ENCODE data around the gene QARS1.

QARS1 gene

GRCh38 chr3:49134471-49135265 lies 30.1 kb upstream of the QARS1 start:
- Histone ChIP-seq H3K27ac (peak overlapping the region in 1 of 2 donors; percentile 95), H3K4me3 (peak overlapping the region; percentile 90)
- TF ChIP-seq, protein P1, sequence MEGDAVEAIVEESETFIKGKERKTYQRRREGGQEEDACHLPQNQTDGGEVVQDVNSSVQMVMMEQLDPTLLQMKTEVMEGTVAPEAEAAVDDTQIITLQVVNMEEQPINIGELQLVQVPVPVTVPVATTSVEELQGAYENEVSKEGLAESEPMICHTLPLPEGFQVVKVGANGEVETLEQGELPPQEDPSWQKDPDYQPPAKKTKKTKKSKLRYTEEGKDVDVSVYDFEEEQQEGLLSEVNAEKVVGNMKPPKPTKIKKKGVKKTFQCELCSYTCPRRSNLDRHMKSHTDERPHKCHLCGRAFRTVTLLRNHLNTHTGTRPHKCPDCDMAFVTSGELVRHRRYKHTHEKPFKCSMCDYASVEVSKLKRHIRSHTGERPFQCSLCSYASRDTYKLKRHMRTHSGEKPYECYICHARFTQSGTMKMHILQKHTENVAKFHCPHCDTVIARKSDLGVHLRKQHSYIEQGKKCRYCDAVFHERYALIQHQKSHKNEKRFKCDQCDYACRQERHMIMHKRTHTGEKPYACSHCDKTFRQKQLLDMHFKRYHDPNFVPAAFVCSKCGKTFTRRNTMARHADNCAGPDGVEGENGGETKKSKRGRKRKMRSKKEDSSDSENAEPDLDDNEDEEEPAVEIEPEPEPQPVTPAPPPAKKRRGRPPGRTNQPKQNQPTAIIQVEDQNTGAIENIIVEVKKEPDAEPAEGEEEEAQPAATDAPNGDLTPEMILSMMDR (IDR thresholded peaks at IDR 0.05), result no peak
- peak; percentile 64 for DNase-seq (ENCODE audit: low spot score)

GRCh38 chr3:49133226-49133951 lies 28.8 kb upstream of the QARS1 start:
- Histone ChIP-seq H3K4me3 (peak overlapping the region; percentile 90), H3K27ac (peak overlapping the region; percentile 82 to 95)
- TF ChIP-seq, protein P1 (IDR thresholded peaks at IDR 0.05), result no peak
- DNase-seq (ENCODE audit: low spot score), result peak; percentile 90

DNA sequence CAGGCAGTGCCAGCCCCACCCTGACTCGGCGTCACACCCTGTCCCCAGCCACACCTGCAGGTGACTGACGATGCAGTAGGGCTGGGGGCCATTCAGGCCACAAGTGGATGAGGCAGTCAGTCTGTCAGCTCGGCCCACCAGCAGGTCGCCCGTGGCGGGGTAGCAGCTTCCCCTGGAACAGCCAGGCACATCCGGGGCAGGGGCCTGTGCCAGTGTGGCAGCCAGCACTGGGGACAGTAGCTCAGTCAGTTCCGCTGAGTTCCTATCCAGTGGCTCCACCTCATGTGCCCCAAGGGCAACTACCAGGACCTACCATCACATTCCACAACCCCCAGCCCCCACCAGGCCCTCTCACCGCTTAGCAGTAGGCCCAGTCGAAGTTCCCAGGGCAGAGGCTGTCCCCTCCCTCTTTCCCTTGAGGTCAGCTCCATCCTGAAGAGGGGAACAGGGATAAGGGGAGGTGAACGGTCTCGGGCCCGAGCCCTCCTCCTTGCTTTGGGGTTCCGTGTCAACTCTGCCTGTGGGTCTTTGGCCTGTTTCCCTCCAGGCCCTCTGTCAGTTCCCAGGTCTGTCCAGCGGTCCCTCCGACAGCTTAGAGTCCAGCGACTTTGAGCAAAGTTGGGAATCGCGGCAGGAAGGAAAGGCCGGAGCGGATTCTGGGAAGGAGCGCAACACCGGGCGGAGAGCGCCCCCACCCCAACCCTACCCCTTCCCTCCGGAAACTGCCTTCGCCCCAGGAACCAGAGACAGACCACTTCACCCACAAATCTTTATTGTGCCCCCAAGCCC lies 28.1 kb upstream of the QARS1 start, which contains the start of gene LAMB2:
TSS of gene LAMB2 (minus strand) at position 614 of the 789 bp plus-strand sequence. CDS start at position 431, 183 bp downstream.
- peak within 1 kb of the TSS; percentile 90 for H3K4me3 ChIP-seq
- peak; percentile 86 for DNase-seq (ENCODE audit: low spot score)
- peak within 1 kb of the TSS; percentile 82 to 95 for H3K27ac ChIP-seq
- TF ChIP-seq, protein P1 (IDR thresholded peaks at IDR 0.05), result no peak

GRCh38 chr3:49132073-49132436 lies 27.5 kb upstream of the QARS1 start:
- Histone ChIP-seq H3K27ac (peak overlapping the region; percentile 82 to 95), H3K4me3 (peak overlapping the region; percentile 90)
- TF ChIP-seq, protein P1 (IDR thresholded peaks at IDR 0.05), result no peak
- peak; percentile 58 for DNase-seq (ENCODE audit: low spot score)

GRCh38 chr3:49131576-49131975 lies 27.0 kb upstream of the QARS1 start:
- TF ChIP-seq, protein P1 (IDR thresholded peaks at IDR 0.05), result no peak
- peak; percentile 68 for DNase-seq (ENCODE audit: low spot score)
- Histone ChIP-seq H3K27ac (peak overlapping the region; percentile 82 to 95), H3K4me3 (peak overlapping the region; percentile 90)

DNA sequence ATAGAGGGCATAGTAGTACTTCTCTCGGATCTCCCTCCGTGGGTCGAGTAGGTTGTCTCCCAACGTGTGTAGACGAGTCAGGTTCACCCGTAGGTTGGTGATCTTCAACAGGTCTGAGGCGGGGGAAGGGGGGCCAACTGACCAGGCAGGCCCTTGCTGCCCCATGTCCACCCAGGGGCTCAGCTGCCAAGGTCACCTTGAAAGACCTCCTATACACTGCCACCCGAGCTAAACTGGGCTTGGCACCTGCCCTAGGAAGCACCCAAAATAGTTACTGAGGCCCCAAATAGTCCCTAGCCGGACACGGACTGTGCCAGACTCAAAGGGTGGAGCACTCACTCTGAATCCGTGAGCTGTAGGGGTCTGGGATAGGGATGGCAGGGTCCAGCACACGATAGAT lies 26.5 kb upstream of the QARS1 start:
- Histone ChIP-seq H3K4me3 (peak overlapping the region; percentile 90), H3K27ac (peak overlapping the region in 1 of 2 donors; percentile 95)
- TF ChIP-seq, protein P1 (IDR thresholded peaks at IDR 0.05), result no peak
- DNase-seq (ENCODE audit: low spot score), result no peak

Data from coronary artery (tissue), 2 donors.